GM20431 (cell line): ENCODE data around the gene GSKIP.

Source experiments
- in situ Hi-C: fragments of 300-500 bp; cut with MseI, MboI; formaldehyde crosslinking; loops from one replicate; pipeline ENCODE4 v1.15.0; 2020; ENCODE audit warnings: low sequenced_read_pairs; ENCODE audit not compliant: unreplicated experiment

GSKIP gene

DNA sequence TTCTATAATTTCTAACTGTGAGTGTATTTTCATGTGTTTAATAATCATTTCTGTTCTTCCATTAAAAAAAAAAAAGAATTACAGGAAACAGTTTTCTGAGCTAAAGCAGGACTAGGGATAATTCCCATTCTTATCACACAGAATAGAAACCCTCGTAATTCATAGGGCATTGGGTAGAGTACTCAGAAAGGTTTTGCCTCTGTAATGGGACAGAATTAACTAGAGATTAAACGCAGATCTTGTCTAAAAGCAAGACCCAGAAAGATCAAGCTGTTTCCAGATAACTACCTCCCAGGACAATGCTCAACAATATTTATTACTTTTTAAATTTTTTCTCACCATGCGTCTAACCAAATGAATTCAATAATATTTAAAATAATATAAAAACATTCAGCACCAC is 10.2 kb downstream of the GSKIP start:
- in situ Hi-C loops, result no loop called here

DNA sequence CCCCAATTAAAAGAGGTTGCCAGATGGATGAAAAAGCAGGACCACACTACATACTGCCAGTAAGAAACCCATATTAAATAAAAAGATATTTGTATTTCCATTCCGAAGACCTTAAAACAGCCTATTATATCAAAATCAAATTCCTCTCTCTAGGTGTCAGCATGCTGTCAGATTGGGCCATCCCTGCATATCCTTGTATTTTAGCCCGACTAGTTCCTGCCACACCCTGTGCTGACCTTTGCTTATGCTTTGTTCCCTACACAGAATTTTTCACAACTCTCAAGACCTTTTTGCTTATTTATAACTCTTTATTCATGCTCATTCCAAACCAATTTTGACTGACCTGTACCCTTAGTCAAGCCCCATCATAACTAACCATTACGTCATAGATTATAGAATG is 12.8 kb downstream of the GSKIP start:
- in situ Hi-C loops, result no loop called here

DNA sequence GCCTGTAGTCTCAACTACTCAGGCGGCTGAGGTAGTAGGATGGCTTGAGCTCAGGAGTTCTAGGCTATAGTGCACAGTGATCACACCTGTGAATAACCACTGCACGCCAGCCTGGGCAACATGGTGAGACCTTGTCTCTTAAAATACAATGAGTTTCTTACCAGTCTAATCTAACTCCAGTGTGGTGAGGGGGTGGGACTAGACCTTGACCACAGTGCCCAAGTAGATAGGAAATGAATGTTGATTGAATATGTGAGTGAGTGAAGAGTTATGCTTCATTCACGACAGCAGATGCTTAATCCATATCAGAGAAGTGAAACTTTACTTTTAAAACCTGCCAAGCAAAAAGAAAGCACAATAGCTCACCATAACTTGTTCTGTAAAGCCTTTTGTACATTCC is 17.4 kb downstream of the GSKIP start:
- in situ Hi-C loops, result no loop called here

DNA sequence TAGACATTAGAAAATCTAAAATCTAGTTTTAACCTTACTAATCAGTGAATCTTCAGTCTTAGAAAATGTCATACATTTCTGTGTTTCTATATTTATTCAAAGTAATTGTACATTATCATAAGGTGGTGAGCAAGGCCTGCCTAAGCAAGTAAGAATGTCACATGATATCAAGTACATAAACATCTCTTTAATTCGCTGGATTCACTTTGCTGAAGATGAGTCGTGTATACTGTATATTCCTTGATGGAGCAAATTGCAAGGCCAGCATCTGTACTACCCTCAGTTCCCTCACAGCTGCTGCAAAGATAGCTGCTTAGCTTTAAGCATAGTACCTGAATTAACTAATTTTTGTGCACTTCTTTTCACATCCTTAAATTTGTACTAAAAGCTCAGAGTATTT is 20.1 kb downstream of the GSKIP start:
- in situ Hi-C loops, result no loop called here

DNA sequence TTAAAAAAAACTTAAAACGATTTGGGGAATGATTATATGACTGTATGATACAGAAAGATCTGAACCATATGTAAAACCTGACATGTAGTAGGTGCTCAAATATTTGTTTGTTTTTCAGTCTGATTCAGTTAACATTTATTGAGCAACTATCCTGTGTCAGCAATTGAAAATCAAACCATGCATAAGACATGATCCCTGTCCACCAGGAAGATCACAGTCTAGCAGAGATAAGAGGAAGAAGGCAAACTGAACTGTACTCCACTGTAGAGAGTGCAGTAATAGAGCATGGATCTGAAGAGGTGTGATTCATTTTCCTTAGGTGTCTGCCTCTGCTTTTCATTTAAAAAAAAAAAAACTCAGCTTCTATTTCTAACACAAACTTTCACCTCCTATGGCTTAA is 20.7 kb downstream of the GSKIP start:
- in situ Hi-C loops, result no loop called here

DNA sequence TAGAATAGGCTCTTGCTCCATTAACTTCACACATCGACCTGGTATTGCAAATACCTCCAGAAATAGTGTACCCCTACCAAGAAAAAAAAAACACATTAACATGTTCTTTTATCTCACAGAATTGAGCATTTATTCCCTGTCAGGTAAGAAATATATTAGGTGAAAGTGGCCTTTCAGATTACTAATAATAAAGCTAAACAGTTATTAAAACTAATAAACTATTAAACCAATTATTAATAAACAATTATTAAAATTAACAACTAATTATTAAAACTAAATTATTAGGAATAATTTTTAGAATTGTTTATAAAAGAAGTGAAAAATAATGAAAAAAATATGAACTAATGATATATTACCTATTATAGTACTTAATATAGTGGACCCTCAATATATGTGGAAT is 21.4 kb downstream of the GSKIP start:
- in situ Hi-C loops, result no loop called here

- in situ Hi-C loops, result no loop called here
Observed at GRCh38 chr14:96385385-96385784, 22.1 kb downstream of the GSKIP start.

- in situ Hi-C loops, result no loop called here
Observed at GRCh38 chr14:96390965-96391292, 27.6 kb downstream of the GSKIP start.

GRCh38 chr14:96391293-96392118 is 28.2 kb downstream of the GSKIP start:
- in situ Hi-C loops, result no loop called here

DNA sequence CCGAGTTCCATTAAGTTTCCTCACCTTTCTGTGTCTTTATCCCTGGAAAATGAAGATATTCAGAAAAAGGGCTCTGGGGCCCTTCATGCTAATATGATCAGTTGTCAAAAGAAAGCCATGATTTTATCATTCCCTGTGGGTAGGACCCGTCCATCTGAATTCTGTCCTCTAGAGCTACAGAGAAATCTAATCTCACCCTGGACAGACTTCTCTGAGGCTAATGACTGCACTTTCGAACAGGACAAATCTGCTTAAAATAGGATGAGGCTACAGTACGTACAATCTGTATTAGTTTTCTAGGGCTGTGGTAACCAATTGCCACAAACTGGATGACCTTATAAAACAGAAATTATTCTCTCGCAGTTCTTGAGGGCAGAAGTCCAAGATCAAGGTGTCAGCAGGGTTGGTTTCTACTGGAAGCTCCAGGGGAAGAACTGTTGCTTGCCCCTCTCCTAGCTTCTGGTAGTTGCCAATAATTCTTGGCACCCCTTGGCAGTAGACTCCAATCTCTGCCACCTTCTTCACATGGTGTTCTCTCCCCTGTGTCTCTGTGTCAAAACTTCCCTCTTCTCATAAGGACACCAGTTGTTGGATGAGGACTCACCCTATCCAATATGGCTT is 29.9 kb downstream of the GSKIP start:
- in situ Hi-C loops, result no loop called here

DNA sequence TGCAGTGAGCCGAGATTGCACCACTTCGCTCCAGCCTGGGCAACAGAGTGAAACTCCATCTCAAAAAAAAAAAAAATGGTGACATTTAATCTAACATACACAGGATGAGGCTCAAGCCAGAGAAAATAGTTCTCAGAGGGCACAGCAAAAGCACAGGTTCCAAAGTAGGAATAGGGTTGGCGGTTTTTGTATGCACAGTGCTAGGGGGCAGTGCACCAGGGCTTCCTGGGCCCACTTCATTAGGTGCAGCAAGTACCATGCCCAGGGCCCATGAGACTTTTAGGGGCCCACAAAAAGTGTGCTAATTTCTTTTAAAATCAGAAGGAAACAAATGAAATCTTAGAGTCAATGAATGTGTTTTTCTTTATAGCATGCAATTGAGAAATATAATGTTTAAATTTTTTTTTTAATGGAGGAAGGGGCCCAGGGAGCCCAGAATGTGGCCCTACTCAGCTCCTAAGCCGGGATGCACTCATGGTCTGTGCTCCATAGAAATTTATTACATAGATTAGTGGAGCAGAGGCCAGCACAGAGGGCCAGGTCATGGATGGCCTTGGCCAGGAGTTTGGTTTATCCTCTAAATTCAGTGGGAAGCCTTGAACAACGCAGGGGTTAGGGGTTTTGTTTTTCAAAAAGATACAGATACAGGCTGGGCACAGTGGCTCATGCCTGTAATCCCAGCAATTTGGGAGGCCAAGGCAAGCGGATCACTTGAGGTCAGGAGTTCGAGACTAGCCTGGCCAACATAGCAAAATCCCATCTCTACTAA is 30.9 kb downstream of the GSKIP start:
- in situ Hi-C loops, result no loop called here

DNA sequence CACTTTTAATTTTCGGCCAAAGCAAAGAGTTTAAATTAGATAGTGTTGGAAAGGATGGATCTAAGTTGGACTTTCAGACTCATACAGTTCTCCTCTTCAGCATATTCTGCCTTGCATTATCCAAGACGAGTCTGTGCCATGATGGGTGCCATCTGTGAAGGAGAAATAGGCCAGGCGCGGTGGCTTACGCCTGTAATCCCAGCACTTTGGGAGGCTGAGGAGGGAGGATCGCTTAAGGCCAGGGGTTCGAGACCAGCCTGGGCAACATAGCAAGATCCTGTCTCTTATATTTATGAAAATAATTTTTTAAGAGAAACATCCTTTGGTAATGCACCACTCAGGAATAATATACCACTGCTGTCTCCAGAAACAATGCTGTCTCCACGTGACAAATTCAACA is 35.1 kb downstream of the GSKIP start:
- in situ Hi-C loops, result no loop called here

GRCh38 chr14:96398921-96399320 is 35.6 kb downstream of the GSKIP start:
- in situ Hi-C loops, result no loop called here

GRCh38 chr14:96399405-96399804 is 36.1 kb downstream of the GSKIP start:
- in situ Hi-C loops, result no loop called here

DNA sequence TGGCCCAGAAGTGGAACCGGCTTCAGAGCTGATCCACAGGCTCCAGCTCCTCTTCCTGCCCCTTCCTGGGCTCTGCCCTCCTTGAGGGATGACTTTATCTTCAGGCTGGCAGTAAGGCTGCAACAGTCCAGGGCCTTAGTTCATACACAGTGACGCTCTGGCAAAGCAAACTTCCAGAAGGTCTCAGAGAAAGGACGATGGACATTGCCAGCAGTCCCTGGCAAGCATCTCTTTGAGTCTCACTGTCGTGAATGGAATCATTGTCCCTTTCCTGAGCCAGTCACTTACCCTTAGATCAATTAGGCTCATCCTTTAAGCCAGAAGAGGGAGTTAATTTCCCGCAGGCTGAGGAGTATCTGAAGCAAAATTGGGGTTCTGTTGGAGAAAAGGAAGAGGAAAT is 37.2 kb downstream of the GSKIP start:
- in situ Hi-C loops, result loop anchor here (25.0 kb wide), 1 partner anchor 313 kb away; no protein-coding TSS in a partner anchor

DNA sequence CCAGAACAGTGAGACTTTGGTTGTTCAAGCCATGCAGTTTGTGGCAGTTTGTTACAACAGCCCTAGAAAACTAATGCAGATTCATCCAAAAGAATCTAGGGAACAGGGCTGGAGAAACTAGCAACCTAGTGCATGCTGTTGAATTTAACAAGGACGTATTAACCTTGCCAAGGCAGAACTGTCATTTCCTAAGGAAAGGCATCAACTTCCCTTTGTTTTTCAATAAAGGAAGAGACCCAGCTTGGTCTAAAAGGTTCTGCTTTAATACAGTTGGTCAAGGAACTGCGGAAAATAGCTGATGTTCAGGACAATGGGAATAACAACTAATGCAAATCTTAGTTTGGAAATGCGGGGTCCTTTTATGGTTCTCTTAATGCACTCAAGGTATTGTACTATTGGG is 40.1 kb downstream of the GSKIP start:
- in situ Hi-C loops, result loop anchor here (25.0 kb wide), 1 partner anchor 316 kb away; no protein-coding TSS in a partner anchor

GRCh38 chr14:96405677-96406076 is 42.4 kb downstream of the GSKIP start:
- in situ Hi-C loops, result loop anchor here (25.0 kb wide), 1 partner anchor 318 kb away; no protein-coding TSS in a partner anchor

DNA sequence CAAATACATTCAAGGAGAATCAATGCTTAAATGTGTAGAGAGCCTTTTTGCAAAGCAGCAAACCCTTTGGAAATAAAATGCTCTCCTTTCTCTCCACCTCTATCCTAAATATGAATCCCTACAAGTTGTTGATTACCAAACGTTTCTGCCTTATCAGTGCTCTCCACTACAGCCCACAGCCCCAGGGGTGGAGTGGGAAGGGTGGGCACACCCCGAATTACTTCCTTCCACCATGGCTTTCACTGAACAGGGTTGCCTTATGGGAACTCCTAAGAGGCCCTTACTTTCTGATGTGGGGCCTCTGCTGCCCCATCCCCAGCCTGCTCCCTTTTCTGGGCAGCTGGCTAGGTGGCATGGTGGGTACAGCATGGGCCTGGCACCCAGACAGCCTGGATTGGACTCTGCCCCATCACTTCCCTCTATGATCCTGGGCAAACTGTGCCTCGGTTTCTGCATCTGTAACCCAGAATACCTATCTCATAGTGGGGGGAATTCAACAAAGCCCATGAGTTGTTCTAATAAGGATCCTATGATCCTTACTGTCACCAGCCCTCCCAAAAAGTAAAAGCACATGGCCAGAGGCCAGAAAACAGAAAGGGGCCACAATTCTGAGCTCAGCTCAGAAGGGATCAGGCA is 44.7 kb downstream of the GSKIP start:
- in situ Hi-C loops, result loop anchor here (25.0 kb wide), 1 partner anchor 321 kb away; no protein-coding TSS in a partner anchor

DNA sequence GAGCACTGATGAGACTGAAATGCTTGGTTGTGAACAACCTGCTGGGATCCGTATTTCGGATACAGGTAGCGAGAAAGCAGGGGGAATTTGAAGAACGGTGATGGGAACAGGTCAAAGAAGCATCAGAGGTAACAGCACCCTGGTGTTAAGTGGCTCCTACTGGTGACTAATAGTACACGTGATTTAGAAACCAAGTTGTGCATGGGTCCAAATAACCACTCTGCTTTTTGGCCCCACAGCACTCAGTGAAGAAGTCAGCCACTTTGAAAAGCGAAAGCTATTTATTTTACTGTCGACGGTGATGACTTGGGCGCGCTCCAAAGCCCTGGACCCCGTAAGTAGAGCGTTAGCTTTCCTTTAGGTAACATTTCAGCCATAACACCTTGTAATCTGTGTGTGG is 45.3 kb downstream of the GSKIP start:
- in situ Hi-C loops, result loop anchor here (25.0 kb wide), 1 partner anchor 321 kb away; no protein-coding TSS in a partner anchor

DNA sequence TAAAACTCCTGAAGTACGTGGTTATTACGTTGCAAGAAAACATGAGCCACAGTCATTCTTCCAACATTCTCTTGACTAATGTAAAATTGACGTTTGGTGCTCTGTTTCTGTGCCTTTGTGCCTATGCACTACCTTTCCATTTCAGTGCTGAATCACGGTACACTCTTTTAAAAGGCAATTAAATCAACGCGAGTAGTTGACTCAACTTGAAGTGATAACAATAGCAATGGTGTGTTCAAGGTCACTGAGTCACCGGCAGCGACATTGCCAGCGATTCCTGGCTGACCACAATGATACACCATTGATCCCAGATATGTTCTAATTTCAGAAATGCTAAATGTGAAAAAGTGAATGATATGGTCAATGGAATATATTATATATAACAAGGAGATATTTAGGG is 46.4 kb downstream of the GSKIP start:
- in situ Hi-C loops, result loop anchor here (10.0 to 25.0 kb wide), 2 partner anchors 105 to 322 kb away; no protein-coding TSS in a partner anchor
